AG09319 (cell line): ENCODE results near the gene OR5AP2.
"Not testable (repeated sequence)": the region's sequence is repeated elsewhere in the genome, so short reads cannot be mapped to it uniquely, and the experiment has no call there.

Experiments used
- DNase-seq: peaks from one replicate; pipeline ENCODE4 v3.0.0-alpha.2; 2010; ENCODE audit warnings: low read depth; ENCODE audit errors: extremely low read depth
- CTCF ChIP-seq: IDR thresholded peaks from 2 replicates; pipeline ENCODE4 v1.5.1; 2011; ENCODE audit warnings: low read depth, mild to moderate bottlenecking, inconsistent platforms, low read length, moderate library complexity

OR5AP2 gene

GRCh38 chr11:56642339-56642738, at the start of gene OR5AP2:
Gene OR5AP2, minus strand, starts transcription at chr11:56642439. Its CDS starts 0 bp downstream, at chr11:56642439.
- no peak for DNase-seq
- no peak for TF ChIP-seq CTCF

- not testable (repeated sequence) for DNase-seq
Observed at GRCh38 chr11:56691179-56691578, 48.9 kb upstream of the OR5AP2 start.

GRCh38 chr11:56688554-56689100, 46.4 kb upstream of the OR5AP2 start:
- no peak for DNase-seq
- no peak for TF ChIP-seq CTCF

- no peak for DNase-seq
- TF ChIP-seq CTCF, result no peak
Observed at GRCh38 chr11:56670984-56671383, 28.7 kb upstream of the OR5AP2 start.

GRCh38 chr11:56663386-56663785, 21.1 kb upstream of the OR5AP2 start, which contains the start of gene OR5AR1:
Gene OR5AR1, plus strand, starts transcription at chr11:56663686. Its CDS starts 0 bp downstream, at chr11:56663686.
- TF ChIP-seq CTCF, result no peak
- no peak for DNase-seq

GRCh38 chr11:56659755-56660154, 17.5 kb upstream of the OR5AP2 start:
- no peak for DNase-seq
- no peak for TF ChIP-seq CTCF

GRCh38 chr11:56637500-56637899, 4.7 kb downstream of the OR5AP2 start:
- TF ChIP-seq CTCF, result no peak
- no peak for DNase-seq

- DNase-seq, result no peak
- no peak for TF ChIP-seq CTCF
Observed at GRCh38 chr11:56636861-56637260, 5.4 kb downstream of the OR5AP2 start.
